SH-SY5Y (cell line): ENCODE data around the gene CABP4.

Experiments
- GATA2 ChIP-seq: IDR thresholded peaks from 2 replicates; pipeline ENCODE4 v1.6.1; 2011; ENCODE audit warnings: mild to moderate bottlenecking, low read depth, low read length
- GATA3 ChIP-seq: IDR thresholded peaks from 2 replicates; pipeline ENCODE4 v1.6.1; 2011; ENCODE audit warnings: low read depth, mild to moderate bottlenecking, low read length, moderate library complexity

- no peak for TF ChIP-seq GATA2
- TF ChIP-seq GATA3, result no peak
Measured at GRCh38 chr11:67407688-67408163, 47.4 kb upstream of the CABP4 start.
